ENCODE data around the gene UNC93A.

DNA sequence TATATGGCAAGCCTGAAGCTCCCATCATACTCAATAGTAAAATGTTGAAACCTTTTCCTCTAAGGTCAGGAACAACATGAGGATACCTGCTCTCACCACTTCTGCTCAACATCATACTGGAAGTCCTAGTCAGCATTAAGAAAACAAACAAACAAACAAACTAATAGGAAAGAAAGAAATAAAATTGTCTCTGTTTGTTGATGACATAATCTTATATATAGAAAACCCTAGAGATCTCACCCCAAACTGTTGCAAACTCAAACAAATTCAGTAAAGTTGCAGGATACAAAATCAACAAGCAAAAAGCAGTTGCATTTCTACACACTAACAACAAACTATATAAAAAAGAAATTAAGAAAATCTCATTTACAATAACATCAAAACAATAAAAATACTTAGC is 54.2 kb downstream of the UNC93A start:
- no peak for TF ChIP-seq TAF1 (IDR thresholded peaks at IDR 0.05; ENCODE audit: low read depth, low read length)
- no peak for TF ChIP-seq POLR2A (IDR thresholded peaks at IDR 0.05; ENCODE audit: low read depth, low read length)

Data from GM12891 (cell line).